HG02763 (cell line): ENCODE results near the gene BARX2.

Source experiments
- ATAC-seq: cut with Tn5 transposase; IDR thresholded peaks from one replicate; pipeline ENCODE4 v1.9.1; 2021; ENCODE audit warnings: mild to moderate bottlenecking, moderate library complexity; ENCODE audit not compliant: unreplicated experiment

BARX2 gene

DNA sequence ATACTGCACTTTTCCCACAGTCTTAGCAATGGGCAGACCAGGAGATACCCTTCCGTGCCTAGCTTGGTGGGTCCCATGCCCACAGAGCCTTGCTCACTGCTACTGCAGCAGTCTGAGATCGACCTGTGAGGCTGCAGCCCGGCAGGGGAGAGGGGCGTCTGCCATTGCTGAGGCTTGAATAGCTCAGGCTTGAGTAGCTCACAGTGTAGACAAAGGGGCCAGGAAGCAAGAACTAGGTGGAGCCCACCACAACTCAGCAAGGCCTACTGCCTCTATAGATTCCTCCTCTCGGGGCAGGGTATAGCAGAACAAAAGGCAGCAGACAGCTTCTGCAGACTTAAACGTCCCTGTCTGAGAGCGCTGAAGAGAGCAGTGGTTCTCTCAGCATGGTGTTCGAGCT lies 118.1 kb downstream of the BARX2 start:
- ATAC-seq = no peak
